IPS-15b (cell line): ENCODE data around the gene FGF7.

Source experiments
- H3K27me3 ChIP-seq: one replicate; pipeline ENCODE4 v1.6.1; 2013; ENCODE audit warnings: low read length; ENCODE audit not compliant: control insufficient read depth, insufficient read depth
- H3K36me3 ChIP-seq: one replicate; pipeline ENCODE4 v1.6.1; 2013; ENCODE audit warnings: low read length; ENCODE audit not compliant: control insufficient read depth, insufficient read depth
- H3K4me1 ChIP-seq: one replicate; pipeline ENCODE4 v1.6.1; 2013; ENCODE audit warnings: mild to moderate bottlenecking, low read length; ENCODE audit not compliant: control insufficient read depth, insufficient read depth
- H3K4me3 ChIP-seq: one replicate; pipeline ENCODE4 v1.5.1; 2013; ENCODE audit warnings: low read depth, low read length
- H3K9ac ChIP-seq: one replicate; pipeline ENCODE4 v1.6.1; 2013; ENCODE audit warnings: low read depth, mild to moderate bottlenecking, low read length
- H3K9me3 ChIP-seq: one replicate; pipeline ENCODE4 v1.6.1; 2013; ENCODE audit warnings: mild to moderate bottlenecking, low read length; ENCODE audit not compliant: control insufficient read depth, insufficient read depth

The FGF7 gene

GRCh38 chr15:49418811-49419210 lies 4.2 kb upstream of the FGF7 start:
- Histone ChIP-seq H3K9ac (no peak overlapping the region), H3K9me3 (no peaks in the 10 kb centered on the region)

GRCh38 chr15:49421991-49422390 lies 1.1 kb upstream of the FGF7 start:
- Histone ChIP-seq H3K36me3 (no peaks in the 10 kb centered on the region), H3K9ac (no peak overlapping the region), H3K4me3 (no peak overlapping the region), H3K4me1 (no peaks in the 10 kb centered on the region), H3K9me3 (no peaks in the 10 kb centered on the region), H3K27me3 (no peaks in the 10 kb centered on the region)

More at GRCh38 chr15:49418811-49419210, 4.2 kb upstream of the FGF7 start:
- no peaks in the 10 kb centered on the region for H3K4me1 ChIP-seq
- H3K4me3 ChIP-seq = no peak overlapping the region
- no peaks in the 10 kb centered on the region for H3K36me3 ChIP-seq
- no peaks in the 10 kb centered on the region for H3K27me3 ChIP-seq

- Histone ChIP-seq H3K36me3 (no peaks in the 10 kb centered on the region), H3K4me1 (no peaks in the 10 kb centered on the region), H3K9me3 (no peaks in the 10 kb centered on the region), H3K9ac (no peak overlapping the region), H3K27me3 (no peaks in the 10 kb centered on the region), H3K4me3 (no peak overlapping the region)
Observed at GRCh38 chr15:49423901-49424550, 984 bp downstream of the FGF7 start.

GRCh38 chr15:49424954-49425353 lies 1.9 kb downstream of the FGF7 start:
- H3K27me3 ChIP-seq = no peaks in the 10 kb centered on the region
- no peaks in the 10 kb centered on the region for H3K4me1 ChIP-seq
- H3K4me3 ChIP-seq = no peak overlapping the region
- H3K36me3 ChIP-seq = no peaks in the 10 kb centered on the region
- H3K9me3 ChIP-seq = no peaks in the 10 kb centered on the region
- no peak overlapping the region for H3K9ac ChIP-seq

- Histone ChIP-seq H3K27me3 (no peaks in the 10 kb centered on the region), H3K9me3 (no peaks in the 10 kb centered on the region), H3K9ac (no peak overlapping the region), H3K4me1 (no peaks in the 10 kb centered on the region), H3K36me3 (no peaks in the 10 kb centered on the region), H3K4me3 (no peak overlapping the region)
Observed at GRCh38 chr15:49427372-49427771, 4.3 kb downstream of the FGF7 start.

- Histone ChIP-seq H3K36me3 (no peaks in the 10 kb centered on the region), H3K9me3 (no peaks in the 10 kb centered on the region), H3K9ac (no peak overlapping the region), H3K4me1 (no peaks in the 10 kb centered on the region), H3K27me3 (no peaks in the 10 kb centered on the region), H3K4me3 (no peak overlapping the region)
Observed at GRCh38 chr15:49428409-49429095, 5.5 kb downstream of the FGF7 start.

- no peaks in the 10 kb centered on the region for H3K9me3 ChIP-seq
- H3K27me3 ChIP-seq = no peaks in the 10 kb centered on the region
- H3K4me3 ChIP-seq = no peak overlapping the region
- no peaks in the 10 kb centered on the region for H3K36me3 ChIP-seq
- H3K9ac ChIP-seq = no peak overlapping the region
- H3K4me1 ChIP-seq = no peaks in the 10 kb centered on the region
Observed at GRCh38 chr15:49430046-49430445, 7.0 kb downstream of the FGF7 start.

GRCh38 chr15:49435174-49435573 lies 12.1 kb downstream of the FGF7 start:
- no peak overlapping the region for H3K4me3 ChIP-seq
- no peak overlapping the region for H3K9ac ChIP-seq
- H3K4me1 ChIP-seq = peaks cover 3% of the 10 kb centered on the region
- H3K36me3 ChIP-seq = no peaks in the 10 kb centered on the region
- H3K27me3 ChIP-seq = no peaks in the 10 kb centered on the region
- no peaks in the 10 kb centered on the region for H3K9me3 ChIP-seq

GRCh38 chr15:49436751-49437150 lies 13.7 kb downstream of the FGF7 start:
- Histone ChIP-seq H3K9me3 (no peaks in the 10 kb centered on the region), H3K9ac (no peak overlapping the region), H3K36me3 (no peaks in the 10 kb centered on the region), H3K27me3 (no peaks in the 10 kb centered on the region), H3K4me3 (no peak overlapping the region), H3K4me1 (peaks cover 3% of the 10 kb centered on the region)

GRCh38 chr15:49438962-49439631 lies 16.1 kb downstream of the FGF7 start:
- no peak overlapping the region for H3K9ac ChIP-seq
- peaks cover 5% of the 10 kb centered on the region for H3K4me1 ChIP-seq
- no peaks in the 10 kb centered on the region for H3K27me3 ChIP-seq
- H3K9me3 ChIP-seq = no peaks in the 10 kb centered on the region
- H3K36me3 ChIP-seq = no peaks in the 10 kb centered on the region
- no peak overlapping the region for H3K4me3 ChIP-seq

- no peak overlapping the region for H3K4me3 ChIP-seq
- H3K9ac ChIP-seq = no peak overlapping the region
- H3K36me3 ChIP-seq = no peaks in the 10 kb centered on the region
- peaks cover 5% of the 10 kb centered on the region for H3K4me1 ChIP-seq
- no peaks in the 10 kb centered on the region for H3K9me3 ChIP-seq
- H3K27me3 ChIP-seq = no peaks in the 10 kb centered on the region
Observed at GRCh38 chr15:49439678-49440395, 16.8 kb downstream of the FGF7 start.
